HG03039 (cell line): ENCODE data around the gene ANKK1.
A peak's percentile ranks its signal among the peaks of the same experiment; 100 is the strongest.

Source experiments
- ATAC-seq: cut with Tn5 transposase; IDR thresholded peaks from one replicate; pipeline ENCODE4 v1.9.1; 2021; ENCODE audit warnings: mild to moderate bottlenecking, moderate library complexity; ENCODE audit not compliant: unreplicated experiment

Gene ANKK1

GRCh38 chr11:113376156-113376555 lies 11.4 kb upstream of the ANKK1 start:
- peak; percentile 65 for ATAC-seq

DNA sequence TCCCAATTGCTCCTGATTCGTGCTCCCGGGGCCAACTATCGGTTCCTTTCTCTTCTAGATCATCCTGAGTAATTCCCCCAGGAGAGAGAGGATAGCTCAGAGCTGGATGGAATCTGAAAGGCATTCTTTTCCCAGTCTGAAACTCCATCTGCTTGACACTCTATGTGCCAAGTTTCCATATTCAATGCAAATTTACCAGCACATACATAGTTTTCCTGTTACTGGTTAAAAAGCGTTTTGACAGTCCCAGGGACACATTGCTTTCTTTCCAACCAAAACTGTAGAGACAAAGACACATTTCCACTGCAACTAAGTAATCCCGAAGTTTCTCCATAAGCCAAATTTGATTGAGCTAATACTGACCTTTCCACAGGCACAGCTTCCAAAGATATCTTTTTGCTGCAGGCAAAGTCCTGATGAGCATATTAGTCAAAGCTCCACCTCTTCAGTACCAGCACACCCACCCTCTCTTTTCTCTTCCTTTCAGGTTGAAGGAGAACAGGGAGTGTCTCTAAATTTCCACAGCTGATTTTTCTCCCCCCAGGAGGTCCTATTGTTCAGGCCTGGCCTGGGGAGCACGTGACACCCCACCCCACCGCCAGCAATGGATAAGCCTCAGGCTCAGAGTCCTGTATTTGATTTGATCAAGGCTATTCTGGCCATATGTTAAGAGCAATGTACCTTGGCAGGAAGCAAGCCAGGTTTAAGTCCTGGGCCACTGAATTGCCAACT lies 9.7 kb upstream of the ANKK1 start:
- no peak for ATAC-seq

GRCh38 chr11:113378692-113379091 lies 8.9 kb upstream of the ANKK1 start:
- no peak for ATAC-seq

DNA sequence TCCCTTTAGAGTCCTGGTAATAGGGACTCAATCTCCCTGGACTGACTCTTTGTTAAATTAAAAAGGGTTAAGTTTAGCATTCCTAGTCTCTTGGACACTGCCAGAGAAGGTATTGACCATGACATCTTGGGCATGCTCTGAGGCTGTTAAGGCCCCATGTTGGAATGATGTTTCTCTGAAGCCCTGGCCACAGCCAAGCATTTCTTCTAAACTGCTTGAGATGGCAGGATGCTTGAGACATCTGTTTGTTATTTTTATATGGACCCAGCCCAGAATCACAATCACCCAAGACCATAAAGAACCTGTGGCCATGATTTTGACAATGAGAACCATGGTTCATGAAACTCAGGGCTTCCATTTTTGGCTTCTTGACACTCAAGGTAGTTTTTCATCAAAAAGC lies 5.5 kb upstream of the ANKK1 start:
- no peak for ATAC-seq

GRCh38 chr11:113384551-113384950 lies 3.0 kb upstream of the ANKK1 start:
- ATAC-seq: no peak

DNA sequence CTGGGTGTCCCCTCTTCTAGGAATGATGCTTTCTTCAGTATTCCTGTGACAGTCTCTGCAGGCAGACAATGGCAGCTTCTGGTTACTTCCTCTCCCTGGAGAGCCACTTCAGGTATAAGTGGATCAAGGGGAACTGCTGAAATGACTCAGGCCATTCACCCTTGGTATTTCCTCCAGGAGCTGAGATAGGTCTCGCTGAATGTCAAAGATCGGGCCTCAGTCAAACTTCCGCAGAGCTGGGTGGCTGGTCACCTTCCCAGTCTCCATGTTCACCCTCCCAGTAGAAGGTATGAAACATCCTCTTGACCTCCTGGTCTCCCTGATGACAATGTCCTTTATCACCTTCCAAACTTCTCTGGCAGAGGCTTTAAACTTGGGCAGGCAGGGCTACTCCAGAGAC lies 1.8 kb upstream of the ANKK1 start:
- ATAC-seq: no peak

GRCh38 chr11:113386866-113387265 lies 713 bp upstream of the ANKK1 start:
- ATAC-seq: no peak

- no peak for ATAC-seq
Observed at GRCh38 chr11:113389272-113389671, 1.7 kb downstream of the ANKK1 start.

GRCh38 chr11:113392236-113392921 lies 4.8 kb downstream of the ANKK1 start:
- ATAC-seq: no peak

- no peak for ATAC-seq
Observed at GRCh38 chr11:113393501-113393985, 6.0 kb downstream of the ANKK1 start.

DNA sequence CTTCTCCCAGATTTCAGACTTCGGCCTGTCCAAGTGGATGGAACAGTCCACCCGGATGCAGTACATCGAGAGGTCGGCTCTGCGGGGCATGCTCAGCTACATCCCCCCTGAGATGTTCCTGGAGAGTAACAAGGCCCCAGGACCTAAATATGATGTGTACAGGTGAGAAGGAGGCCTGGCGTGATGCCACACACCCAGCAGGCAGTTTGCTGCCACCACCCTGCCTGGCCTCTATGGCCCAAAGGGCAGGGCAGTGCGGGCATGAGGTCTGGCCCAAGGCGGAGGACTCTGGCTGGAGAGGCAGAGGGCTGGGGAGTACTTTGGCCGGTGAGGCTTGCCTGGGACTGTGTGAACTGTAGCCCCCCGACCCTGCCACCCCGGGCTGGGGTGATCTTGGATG lies 7.3 kb downstream of the ANKK1 start:
- no peak for ATAC-seq

DNA sequence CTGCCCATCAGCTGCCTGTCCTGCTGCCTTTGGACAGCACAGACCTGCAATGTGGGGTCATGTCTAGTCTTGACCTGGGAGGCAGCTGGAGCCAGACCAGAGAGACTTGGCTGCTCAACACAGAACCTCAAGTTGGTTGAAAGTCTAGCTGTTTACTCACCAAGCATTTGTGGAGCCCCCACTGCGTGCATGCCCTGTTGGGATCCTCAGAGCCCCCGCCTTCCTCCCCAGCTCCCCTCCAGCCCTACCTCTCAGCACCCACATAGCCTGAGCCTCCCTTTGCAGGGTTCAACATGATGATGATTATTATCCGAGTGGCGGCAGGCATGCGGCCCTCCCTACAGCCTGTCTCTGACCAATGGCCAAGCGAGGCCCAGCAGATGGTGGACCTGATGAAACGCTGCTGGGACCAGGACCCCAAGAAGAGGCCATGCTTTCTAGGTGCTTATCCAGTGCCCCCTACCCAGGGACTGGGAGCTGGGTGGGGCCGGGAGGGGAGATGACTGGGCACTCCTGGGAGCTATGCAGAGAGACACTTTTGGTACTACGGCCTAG lies 8.3 kb downstream of the ANKK1 start:
- ATAC-seq: no peak

- ATAC-seq: no peak
Observed at GRCh38 chr11:113396690-113397089, 9.1 kb downstream of the ANKK1 start.

- ATAC-seq: no peak
Observed at GRCh38 chr11:113397212-113397611, 9.6 kb downstream of the ANKK1 start.

DNA sequence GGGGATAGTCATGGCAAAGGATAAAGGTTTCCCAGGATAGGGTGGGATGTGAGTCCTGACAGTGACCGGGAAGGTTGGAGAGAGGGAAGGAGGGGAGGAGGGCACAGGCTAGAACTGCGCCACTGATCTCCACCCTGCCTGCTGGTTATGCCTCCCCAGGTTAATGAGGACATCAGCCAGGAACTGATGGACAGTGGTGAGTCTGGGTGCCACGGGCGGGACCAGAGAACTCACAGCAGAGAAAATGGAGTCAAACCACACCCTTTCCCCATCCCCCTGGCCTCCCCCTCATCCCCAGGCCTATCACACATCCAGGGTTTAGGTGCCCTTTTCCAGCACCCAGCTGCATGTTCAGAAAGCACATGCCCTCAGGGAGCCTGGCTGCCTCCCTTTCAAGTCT lies 10.2 kb downstream of the ANKK1 start:
- no peak for ATAC-seq

DNA sequence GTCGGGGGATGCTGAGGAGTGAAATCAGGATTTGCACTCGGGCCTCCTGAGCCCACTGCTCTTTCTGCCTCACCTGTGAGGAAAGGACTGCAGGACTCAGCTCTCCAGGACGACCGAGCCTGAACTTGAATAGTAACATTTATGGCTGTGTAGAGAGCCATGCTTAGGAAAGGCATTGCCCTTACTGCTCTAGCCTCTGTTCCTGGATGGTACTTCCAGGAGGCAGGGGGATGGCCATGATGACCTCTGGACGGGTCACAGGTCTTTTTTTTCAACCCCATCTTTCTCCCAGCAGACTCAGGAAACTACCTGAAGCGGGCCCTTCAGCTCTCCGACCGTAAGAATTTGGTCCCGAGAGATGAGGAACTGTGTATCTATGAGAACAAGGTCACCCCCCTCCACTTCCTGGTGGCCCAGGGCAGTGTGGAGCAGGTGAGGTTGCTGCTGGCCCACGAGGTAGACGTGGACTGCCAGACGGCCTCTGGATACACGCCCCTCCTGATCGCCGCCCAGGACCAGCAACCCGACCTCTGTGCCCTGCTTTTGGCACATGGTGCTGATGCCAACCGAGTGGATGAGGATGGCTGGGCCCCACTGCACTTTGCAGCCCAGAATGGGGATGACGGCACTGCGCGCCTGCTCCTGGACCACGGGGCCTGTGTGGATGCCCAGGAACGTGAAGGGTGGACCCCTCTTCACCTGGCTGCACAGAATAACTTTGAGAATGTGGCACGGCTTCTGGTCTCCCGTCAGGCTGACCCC lies 11.3 kb downstream of the ANKK1 start:
- no peak for ATAC-seq

DNA sequence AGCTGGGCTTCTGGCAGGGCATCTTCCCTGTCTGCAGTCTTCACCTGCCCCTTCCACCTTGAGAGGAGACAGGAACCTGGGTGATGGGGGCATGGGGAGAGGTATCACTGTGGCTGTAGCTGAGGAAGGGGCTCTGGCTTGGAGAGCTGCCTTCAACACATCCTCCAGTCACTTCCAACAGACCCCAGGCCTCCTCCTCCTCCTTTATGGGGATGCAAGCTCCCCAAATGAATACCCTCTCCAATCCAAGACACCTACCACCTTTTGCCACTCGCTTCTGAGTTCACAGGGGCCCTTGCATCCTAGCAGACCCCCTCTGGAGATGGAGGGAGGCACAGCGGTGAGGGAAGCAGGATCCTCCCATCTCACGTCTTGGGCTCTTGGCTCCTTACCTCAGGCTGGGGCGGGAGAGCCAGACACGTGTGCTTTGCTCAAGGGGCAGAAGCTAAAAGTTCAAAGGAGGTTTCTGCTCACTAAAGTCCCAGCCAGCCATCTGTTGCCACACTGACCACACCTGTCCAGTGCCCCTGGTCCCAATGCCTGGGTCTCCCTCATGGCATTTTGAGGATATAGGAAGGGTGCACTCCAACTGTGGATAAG lies 13.2 kb downstream of the ANKK1 start:
- no peak for ATAC-seq

DNA sequence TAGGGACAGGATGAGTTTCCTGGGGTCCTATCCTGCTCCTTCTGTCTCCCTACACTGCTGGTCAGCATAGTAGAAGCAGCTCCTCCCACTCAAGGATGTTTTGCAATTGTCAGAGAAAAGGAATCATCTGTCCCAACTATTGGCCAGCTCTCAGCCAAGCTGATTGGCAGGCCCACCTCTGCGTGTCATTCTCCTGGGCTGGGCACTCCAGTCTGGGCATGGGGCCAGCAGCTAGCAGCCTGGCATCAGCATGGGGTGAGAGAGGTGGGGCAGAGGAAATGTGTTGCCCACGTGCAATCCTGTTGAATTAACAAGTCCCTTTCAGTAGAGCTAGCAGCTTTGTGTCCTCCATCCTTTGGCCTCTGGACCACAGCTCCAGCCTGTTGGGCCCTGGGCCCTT lies 14.1 kb downstream of the ANKK1 start:
- no peak for ATAC-seq

GRCh38 chr11:113404859-113405430 lies 17.4 kb downstream of the ANKK1 start:
- no peak for ATAC-seq

DNA sequence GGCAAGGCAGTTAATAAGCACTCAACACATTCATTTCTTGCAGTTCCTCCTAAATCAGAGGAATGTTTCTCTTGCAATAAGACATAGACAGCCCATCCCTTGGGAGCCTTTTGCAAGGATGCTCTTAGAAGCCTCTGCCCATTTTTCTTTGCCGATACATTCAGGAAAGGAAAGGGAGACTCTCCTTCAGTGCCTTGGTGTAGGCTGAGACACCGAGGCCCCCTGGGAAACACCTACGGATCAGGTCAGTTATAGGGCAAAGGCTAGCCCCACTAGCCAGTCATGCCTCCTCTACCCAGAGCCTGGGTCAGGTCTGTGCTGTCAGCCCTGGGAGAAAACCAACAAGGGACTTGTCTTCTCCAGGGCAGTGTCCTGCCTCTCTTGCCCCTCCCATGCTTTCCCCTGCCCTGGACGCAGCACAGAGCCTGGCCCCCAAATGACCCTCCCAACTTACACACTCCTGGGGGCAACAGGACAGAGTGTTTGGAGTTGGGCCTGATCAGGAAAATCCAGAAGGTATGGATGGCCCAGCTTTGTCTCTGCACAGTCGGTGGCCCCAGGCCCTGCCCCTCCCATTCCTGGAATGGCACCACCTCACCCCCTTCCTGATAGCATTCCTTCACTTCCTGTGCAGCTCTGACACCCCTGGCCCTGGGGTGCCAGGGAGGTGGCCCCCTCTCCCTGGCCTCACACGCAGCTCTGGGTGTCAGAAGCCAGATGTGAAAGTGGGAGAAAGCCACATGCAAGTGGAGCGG lies 18.3 kb downstream of the ANKK1 start:
- no peak for ATAC-seq
